ENCODE data around the gene APBA1. TPM values are rescaled to one million over a fixed set of nuclear protein-coding genes. Genes with fewer than 3 reads are reported as not detected.

Gene APBA1
- total RNA-seq, 1 experiment from 2014 or later = 1.8 TPM

DNA sequence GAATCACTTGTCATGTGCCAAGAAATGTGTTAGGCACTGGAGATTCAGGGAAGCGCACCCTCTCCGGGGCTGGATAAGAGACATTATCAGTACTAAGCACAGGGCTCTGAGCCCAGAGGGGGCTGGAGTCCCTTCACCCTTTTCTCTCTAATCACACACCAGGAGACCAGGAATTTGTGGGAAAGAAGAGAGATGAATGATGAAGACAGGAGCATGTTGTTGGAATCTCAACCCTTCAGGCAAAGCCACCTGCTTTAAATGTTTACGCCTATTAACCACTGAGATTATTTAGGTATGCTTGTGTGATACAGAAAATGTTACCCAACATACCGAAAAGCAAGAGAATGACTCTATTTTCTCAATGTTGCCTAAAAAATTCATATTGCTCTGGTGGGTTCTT, 227.4 kb downstream of the APBA1 start:
- H3K56ac ChIP-seq (ENCODE audit: insufficient read length, low read depth, low read length) = no peak overlapping the region
- no peak overlapping the region for H4K8ac ChIP-seq (replicated peaks; ENCODE audit: insufficient read length, low read depth, low read length)
- H4K5ac ChIP-seq (ENCODE audit: insufficient read length, low read depth, low read length) = no peak overlapping the region
- no peak overlapping the region for H2AFZ ChIP-seq (ENCODE audit: low read length)
- H3K18ac ChIP-seq (ENCODE audit: insufficient read length, low read depth, low read length) = no peak overlapping the region
- no peaks in the 10 kb centered on the region for H3K4me1 ChIP-seq (ENCODE audit: insufficient read depth, low read length)
- no peaks in the 10 kb centered on the region for H3K23me2 ChIP-seq (ENCODE audit: insufficient read length, low read depth, low read length, poor library complexity, severe bottlenecking)
- no peak overlapping the region for H3K4me2 ChIP-seq (ENCODE audit: insufficient read depth, insufficient read length, low read length)
- no peak overlapping the region for H2BK5ac ChIP-seq (ENCODE audit: insufficient read length, low read length)
- no peaks in the 10 kb centered on the region for H3K79me2 ChIP-seq (ENCODE audit: insufficient read depth, low read length)
- no peaks in the 10 kb centered on the region for H3K79me1 ChIP-seq (ENCODE audit: insufficient read depth, low read depth, low read length, poor library complexity, severe bottlenecking)
- Mint-ChIP-seq H3K27me3 (ENCODE audit: low read depth) (peaks cover 6% of the 10 kb centered on the region; the same call in 1 of the 2 replicates), H3K4me1 (peaks cover 7 to 11% of the 10 kb centered on the region in 2 experiments; a peak in 3 of 4 replicates), H3K27ac (no peak overlapping the region), H3K36me3 (ENCODE audit: insufficient read depth in 1 of 3, low read depth in 3 of 3) (peaks cover 4 to 11% (median 10%) of the 10 kb centered on the region in 3 experiments), H3K9me3 (peaks cover 10 to 12% of the 10 kb centered on the region in 2 experiments), H3K4me3 (no peak overlapping the region)
- WGBS (ENCODE audit: extremely low coverage, insufficient read length, low lambda C conversion rate) = no CpG with 5 or more reads among the region's 4 CpGs
- no peak overlapping the region for H2BK15ac ChIP-seq (ENCODE audit: low read depth, low read length)
- no peak overlapping the region for H2BK20ac ChIP-seq (ENCODE audit: low read depth, low read length, poor library complexity, severe bottlenecking)
- H4K20me1 ChIP-seq (ENCODE audit: control insufficient read depth, insufficient read depth, insufficient read length) = no peaks in the 10 kb centered on the region
- no peak overlapping the region for H3K4ac ChIP-seq (ENCODE audit: low read depth, low read length)
- no peak overlapping the region for H2BK12ac ChIP-seq (ENCODE audit: insufficient read length, low read depth, low read length)
- H2BK120ac ChIP-seq (ENCODE audit: low read depth, low read length, poor library complexity, severe bottlenecking) = no peak overlapping the region
- H3K23ac ChIP-seq (ENCODE audit: insufficient read length, low read depth, low read length) = no peak overlapping the region
- H4K91ac ChIP-seq (ENCODE audit: insufficient read length, low read depth, low read length) = no peak overlapping the region
- no peak overlapping the region for H3T11ph ChIP-seq (ENCODE audit: low read length)
- H3K27me3 ChIP-seq (ENCODE audit: insufficient read depth, low read length) = no peaks in the 10 kb centered on the region
- H3K14ac ChIP-seq (ENCODE audit: insufficient read depth, low read length) = no peak overlapping the region
- H2AK5ac ChIP-seq (ENCODE audit: insufficient read length, low read length) = no peak overlapping the region
- no peak for DNase-seq
- H3K9me3 ChIP-seq (ENCODE audit: control insufficient read depth, low read depth, low read length) = no peaks in the 10 kb centered on the region
- TF ChIP-seq, protein P1, sequence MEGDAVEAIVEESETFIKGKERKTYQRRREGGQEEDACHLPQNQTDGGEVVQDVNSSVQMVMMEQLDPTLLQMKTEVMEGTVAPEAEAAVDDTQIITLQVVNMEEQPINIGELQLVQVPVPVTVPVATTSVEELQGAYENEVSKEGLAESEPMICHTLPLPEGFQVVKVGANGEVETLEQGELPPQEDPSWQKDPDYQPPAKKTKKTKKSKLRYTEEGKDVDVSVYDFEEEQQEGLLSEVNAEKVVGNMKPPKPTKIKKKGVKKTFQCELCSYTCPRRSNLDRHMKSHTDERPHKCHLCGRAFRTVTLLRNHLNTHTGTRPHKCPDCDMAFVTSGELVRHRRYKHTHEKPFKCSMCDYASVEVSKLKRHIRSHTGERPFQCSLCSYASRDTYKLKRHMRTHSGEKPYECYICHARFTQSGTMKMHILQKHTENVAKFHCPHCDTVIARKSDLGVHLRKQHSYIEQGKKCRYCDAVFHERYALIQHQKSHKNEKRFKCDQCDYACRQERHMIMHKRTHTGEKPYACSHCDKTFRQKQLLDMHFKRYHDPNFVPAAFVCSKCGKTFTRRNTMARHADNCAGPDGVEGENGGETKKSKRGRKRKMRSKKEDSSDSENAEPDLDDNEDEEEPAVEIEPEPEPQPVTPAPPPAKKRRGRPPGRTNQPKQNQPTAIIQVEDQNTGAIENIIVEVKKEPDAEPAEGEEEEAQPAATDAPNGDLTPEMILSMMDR (conservative IDR thresholded peaks at IDR 0.05) = no peak
- H3K27ac ChIP-seq (ENCODE audit: insufficient read length, low read depth, low read length) = no peak overlapping the region
- H3K9ac ChIP-seq (ENCODE audit: extremely low read depth, insufficient read length, low read length) = no peak overlapping the region

Data from H9 (cell line).